Fibroblast of peridontal ligament (primary cell): ENCODE measurements around the gene ERICH2.
A peak's percentile ranks its signal among the peaks of the same experiment; 100 is the strongest.
"Not testable (repeated sequence)": the region's sequence is repeated elsewhere in the genome, so short reads cannot be mapped to it uniquely, and the experiment has no call there.

Experiments
- DNase-seq: peaks from one replicate; pipeline ENCODE4 v3.0.0-alpha.2; 2010; ENCODE audit errors: extremely low read depth

The ERICH2 gene

GRCh38 chr2:170770008-170770605, at the start of gene ERICH2:
ERICH2 (plus strand) TSS chr2:170770378; CDS start chr2:170770682, 304 bp downstream.
- DNase-seq, result peak; percentile 32

GRCh38 chr2:170721678-170722077, 48.5 kb upstream of the ERICH2 start:
- DNase-seq, result no peak

GRCh38 chr2:170722301-170722700, 47.9 kb upstream of the ERICH2 start:
- DNase-seq, result no peak

GRCh38 chr2:170723446-170723958, 46.7 kb upstream of the ERICH2 start:
- no peak for DNase-seq

GRCh38 chr2:170733798-170734600, 36.2 kb upstream of the ERICH2 start:
- DNase-seq, result no peak

- DNase-seq, result not testable (repeated sequence)
Measured at GRCh38 chr2:170734601-170735000, 35.6 kb upstream of the ERICH2 start.

GRCh38 chr2:170736628-170737027, 33.5 kb upstream of the ERICH2 start:
- DNase-seq, result no peak

GRCh38 chr2:170737406-170737805, 32.8 kb upstream of the ERICH2 start:
- DNase-seq, result no peak

GRCh38 chr2:170737821-170738220, 32.4 kb upstream of the ERICH2 start:
- DNase-seq, result no peak

GRCh38 chr2:170739048-170739447, 31.1 kb upstream of the ERICH2 start:
- peak; percentile 88 for DNase-seq

- no peak for DNase-seq
Measured at GRCh38 chr2:170739507-170740046, 30.6 kb upstream of the ERICH2 start.

GRCh38 chr2:170740660-170741059, 29.5 kb upstream of the ERICH2 start:
- no peak for DNase-seq

GRCh38 chr2:170742000-170742399, 28.2 kb upstream of the ERICH2 start:
- DNase-seq, result no peak

GRCh38 chr2:170742896-170743529, 27.2 kb upstream of the ERICH2 start:
- peak; percentile 6 for DNase-seq

GRCh38 chr2:170743530-170744239, 26.5 kb upstream of the ERICH2 start:
- DNase-seq, result no peak

GRCh38 chr2:170744248-170745002, 25.8 kb upstream of the ERICH2 start:
- DNase-seq, result no peak

GRCh38 chr2:170745305-170745704, 24.9 kb upstream of the ERICH2 start:
- no peak for DNase-seq

GRCh38 chr2:170747921-170748320, 22.3 kb upstream of the ERICH2 start:
- DNase-seq, result peak; percentile 68

- not testable (repeated sequence) for DNase-seq
Measured at GRCh38 chr2:170751555-170751954, 18.6 kb upstream of the ERICH2 start.

- DNase-seq, result no peak
Measured at GRCh38 chr2:170761572-170761971, 8.6 kb upstream of the ERICH2 start.

- DNase-seq, result no peak
Measured at GRCh38 chr2:170762760-170763159, 7.4 kb upstream of the ERICH2 start.
